Measurements from ENCODE around the gene SLC35G2. TPM values are rescaled to one million over a fixed set of nuclear protein-coding genes. Genes with fewer than 3 reads are reported as not detected.

SLC35G2 gene
- total RNA-seq, 1 donor from 2014 or later, result 10.1 TPM

- no peaks in the 10 kb centered on the region for H3K9me3 ChIP-seq (ENCODE audit: insufficient read depth, low read depth, low read length)
- H3K4me1 Mint-ChIP-seq (ENCODE audit: low read depth, unreplicated experiment), result peaks cover 10% of the 10 kb centered on the region
- no peaks in the 10 kb centered on the region for H3K36me3 ChIP-seq (ENCODE audit: insufficient read depth, low read length)
- H2AFZ ChIP-seq (ENCODE audit: low read depth, low read length), result peak overlapping the region; percentile 91
- H3K4me1 ChIP-seq (ENCODE audit: insufficient read depth, low read length), result peaks cover 15% of the 10 kb centered on the region
- H3K27ac Mint-ChIP-seq (ENCODE audit: unreplicated experiment), result peak overlapping the region; percentile 96
- peak overlapping the region; percentile 95 for H3K4me2 ChIP-seq (ENCODE audit: low read length)
- H3K9ac ChIP-seq (ENCODE audit: low read length), result peak overlapping the region; percentile 90
- H3K9me3 Mint-ChIP-seq (ENCODE audit: unreplicated experiment), result peaks cover 4% of the 10 kb centered on the region
- no peak for FAIRE-seq
- H3K27me3 ChIP-seq (ENCODE audit: insufficient read depth, low read length), result no peaks in the 10 kb centered on the region
- peaks cover 2% of the 10 kb centered on the region for H3K36me3 Mint-ChIP-seq (ENCODE audit: low read depth, unreplicated experiment)
- peak; percentile 75 for DNase-seq (ENCODE audit: low read depth)
- H3K4me3 Mint-ChIP-seq (ENCODE audit: unreplicated experiment), result peak overlapping the region; percentile 89
- peaks cover 49% of the 10 kb centered on the region for H3K79me2 ChIP-seq (ENCODE audit: insufficient read depth, low read length)
- H3K27me3 Mint-ChIP-seq (ENCODE audit: low read depth, unreplicated experiment), result no peaks in the 10 kb centered on the region
- peak overlapping the region; percentile 91 for H3K27ac ChIP-seq (ENCODE audit: low read depth, low read length)
- peak overlapping the region; percentile 79 for H3K4me3 ChIP-seq (ENCODE audit: insufficient read depth, low read depth, low read length)
- peaks cover 36% of the 10 kb centered on the region for H4K20me1 ChIP-seq (ENCODE audit: insufficient read depth, low read length)
- TF ChIP-seq, protein P1, sequence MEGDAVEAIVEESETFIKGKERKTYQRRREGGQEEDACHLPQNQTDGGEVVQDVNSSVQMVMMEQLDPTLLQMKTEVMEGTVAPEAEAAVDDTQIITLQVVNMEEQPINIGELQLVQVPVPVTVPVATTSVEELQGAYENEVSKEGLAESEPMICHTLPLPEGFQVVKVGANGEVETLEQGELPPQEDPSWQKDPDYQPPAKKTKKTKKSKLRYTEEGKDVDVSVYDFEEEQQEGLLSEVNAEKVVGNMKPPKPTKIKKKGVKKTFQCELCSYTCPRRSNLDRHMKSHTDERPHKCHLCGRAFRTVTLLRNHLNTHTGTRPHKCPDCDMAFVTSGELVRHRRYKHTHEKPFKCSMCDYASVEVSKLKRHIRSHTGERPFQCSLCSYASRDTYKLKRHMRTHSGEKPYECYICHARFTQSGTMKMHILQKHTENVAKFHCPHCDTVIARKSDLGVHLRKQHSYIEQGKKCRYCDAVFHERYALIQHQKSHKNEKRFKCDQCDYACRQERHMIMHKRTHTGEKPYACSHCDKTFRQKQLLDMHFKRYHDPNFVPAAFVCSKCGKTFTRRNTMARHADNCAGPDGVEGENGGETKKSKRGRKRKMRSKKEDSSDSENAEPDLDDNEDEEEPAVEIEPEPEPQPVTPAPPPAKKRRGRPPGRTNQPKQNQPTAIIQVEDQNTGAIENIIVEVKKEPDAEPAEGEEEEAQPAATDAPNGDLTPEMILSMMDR (IDR thresholded peaks at IDR 0.05; ENCODE audit: insufficient read depth, low read depth, low read length), result no peak
- no peak for TF ChIP-seq EZH2 (IDR thresholded peaks at IDR 0.05; ENCODE audit: insufficient read depth, low read length)
Measured at GRCh38 chr3:136819392-136819730, 435 bp downstream of the SLC35G2 start.

GRCh38 chr3:136819731-136820679 is 1.1 kb downstream of the SLC35G2 start:
- H3K36me3 Mint-ChIP-seq (ENCODE audit: low read depth, unreplicated experiment), result peaks cover 2% of the 10 kb centered on the region
- TF ChIP-seq, protein P1 (IDR thresholded peaks at IDR 0.05; ENCODE audit: insufficient read depth, low read depth, low read length), result no peak
- no peak for TF ChIP-seq EZH2 (IDR thresholded peaks at IDR 0.05; ENCODE audit: insufficient read depth, low read length)
- Histone ChIP-seq H3K4me2 (ENCODE audit: low read length) (peak overlapping the region; percentile 95), H3K9me3 (ENCODE audit: insufficient read depth, low read depth, low read length) (no peaks in the 10 kb centered on the region), H3K36me3 (ENCODE audit: insufficient read depth, low read length) (no peaks in the 10 kb centered on the region), H3K9ac (ENCODE audit: low read length) (peak overlapping the region; percentile 90), H3K4me3 (ENCODE audit: insufficient read depth, low read depth, low read length) (peak overlapping the region; percentile 79), H2AFZ (ENCODE audit: low read depth, low read length) (peak overlapping the region; percentile 91), H3K79me2 (ENCODE audit: insufficient read depth, low read length) (peaks cover 55% of the 10 kb centered on the region), H3K4me1 (ENCODE audit: insufficient read depth, low read length) (peaks cover 15% of the 10 kb centered on the region), H4K20me1 (ENCODE audit: insufficient read depth, low read length) (peaks cover 39% of the 10 kb centered on the region), H3K27me3 (ENCODE audit: insufficient read depth, low read length) (no peaks in the 10 kb centered on the region), H3K27ac (ENCODE audit: low read depth, low read length) (peak overlapping the region; percentile 91)
- H3K27ac Mint-ChIP-seq (ENCODE audit: unreplicated experiment), result peak overlapping the region; percentile 96
- peak; percentile 62 for DNase-seq (ENCODE audit: low read depth)
- H3K4me1 Mint-ChIP-seq (ENCODE audit: low read depth, unreplicated experiment), result peaks cover 10% of the 10 kb centered on the region
- H3K9me3 Mint-ChIP-seq (ENCODE audit: unreplicated experiment), result peaks cover 4% of the 10 kb centered on the region
- H3K27me3 Mint-ChIP-seq (ENCODE audit: low read depth, unreplicated experiment), result no peaks in the 10 kb centered on the region
- H3K4me3 Mint-ChIP-seq (ENCODE audit: unreplicated experiment), result peak overlapping the region; percentile 89
- no peak for FAIRE-seq

DNA sequence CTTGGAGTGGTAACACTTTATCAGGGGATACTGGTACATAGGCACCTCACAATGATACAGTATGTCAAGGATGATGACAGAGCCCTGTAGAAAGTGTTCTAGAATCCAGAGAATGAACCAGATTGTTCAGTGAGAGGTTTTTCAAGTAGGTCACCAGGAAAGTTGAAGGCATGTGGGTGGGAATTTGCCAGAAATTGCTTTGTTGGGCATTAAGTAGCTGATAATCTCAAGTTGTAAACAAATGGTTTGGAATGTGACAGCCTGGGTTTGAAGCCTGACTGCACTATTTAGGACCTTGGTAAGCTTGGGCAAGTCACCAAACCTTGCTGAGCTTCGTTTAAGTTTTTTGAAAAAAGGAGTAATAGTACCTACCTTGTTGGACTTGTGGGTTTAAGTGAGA is 12.5 kb downstream of the SLC35G2 start:
- peaks cover 32% of the 10 kb centered on the region for H4K20me1 ChIP-seq (ENCODE audit: insufficient read depth, low read length)
- H3K27me3 Mint-ChIP-seq (ENCODE audit: low read depth, unreplicated experiment), result no peaks in the 10 kb centered on the region
- DNase-seq (ENCODE audit: low read depth), result no peak
- H3K79me2 ChIP-seq (ENCODE audit: insufficient read depth, low read length), result peaks cover 86% of the 10 kb centered on the region
- no peak overlapping the region for H3K4me3 Mint-ChIP-seq (ENCODE audit: unreplicated experiment)
- TF ChIP-seq, protein P1 (IDR thresholded peaks at IDR 0.05; ENCODE audit: insufficient read depth, low read depth, low read length), result no peak
- no peak for TF ChIP-seq EZH2 (IDR thresholded peaks at IDR 0.05; ENCODE audit: insufficient read depth, low read length)
- FAIRE-seq, result no peak
- H3K9me3 Mint-ChIP-seq (ENCODE audit: unreplicated experiment), result no peaks in the 10 kb centered on the region
- H3K36me3 Mint-ChIP-seq (ENCODE audit: low read depth, unreplicated experiment), result no peaks in the 10 kb centered on the region
- no peak overlapping the region for H3K27ac ChIP-seq (ENCODE audit: low read depth, low read length)
- no peak overlapping the region for H3K9ac ChIP-seq (ENCODE audit: low read length)
- H3K4me3 ChIP-seq (ENCODE audit: insufficient read depth, low read depth, low read length), result no peak overlapping the region
- peaks cover 12% of the 10 kb centered on the region for H3K4me1 Mint-ChIP-seq (ENCODE audit: low read depth, unreplicated experiment)
- H3K4me1 ChIP-seq (ENCODE audit: insufficient read depth, low read length), result no peaks in the 10 kb centered on the region
- H3K9me3 ChIP-seq (ENCODE audit: insufficient read depth, low read depth, low read length), result no peaks in the 10 kb centered on the region
- no peaks in the 10 kb centered on the region for H3K27me3 ChIP-seq (ENCODE audit: insufficient read depth, low read length)
- no peak overlapping the region for H3K4me2 ChIP-seq (ENCODE audit: low read length)
- H2AFZ ChIP-seq (ENCODE audit: low read depth, low read length), result no peak overlapping the region
- no peaks in the 10 kb centered on the region for H3K36me3 ChIP-seq (ENCODE audit: insufficient read depth, low read length)
- H3K27ac Mint-ChIP-seq (ENCODE audit: unreplicated experiment), result no peak overlapping the region

All from astrocyte (in vitro differentiated cells and primary cell).